Erythroblast (primary cell): ENCODE measurements around the gene NUTM2D.
A peak's percentile ranks its signal among the peaks of the same experiment; 100 is the strongest.
"Not testable (repeated sequence)": the region's sequence is repeated elsewhere in the genome, so short reads cannot be mapped to it uniquely, and the experiment has no call there.

Source experiments
- DNase-seq, 2 experiments: peaks; one replicate each; lab custom pipeline; 2025; lab: John Stamatoyannopoulos, UW

NUTM2D gene

DNA sequence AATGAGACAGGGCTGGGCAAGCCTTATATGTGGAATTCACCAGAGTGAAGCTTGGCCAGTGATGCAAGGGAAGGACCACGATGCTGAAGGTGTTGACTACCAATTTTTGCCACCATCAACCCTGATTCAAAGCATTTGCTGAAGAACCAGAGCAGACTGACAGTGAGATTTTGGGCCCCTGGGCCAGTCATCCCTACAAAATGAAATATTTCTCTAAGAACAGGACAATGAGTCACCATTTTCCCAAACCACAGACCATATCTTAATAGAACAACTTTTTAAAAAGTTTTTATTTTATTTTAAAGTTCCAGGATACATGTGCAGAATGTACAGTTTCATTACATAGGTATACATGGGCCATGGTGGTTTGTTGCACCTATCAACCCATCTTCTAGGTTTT, 16.5 kb downstream of the NUTM2D start:
- DNase-seq = not testable (repeated sequence)

DNA sequence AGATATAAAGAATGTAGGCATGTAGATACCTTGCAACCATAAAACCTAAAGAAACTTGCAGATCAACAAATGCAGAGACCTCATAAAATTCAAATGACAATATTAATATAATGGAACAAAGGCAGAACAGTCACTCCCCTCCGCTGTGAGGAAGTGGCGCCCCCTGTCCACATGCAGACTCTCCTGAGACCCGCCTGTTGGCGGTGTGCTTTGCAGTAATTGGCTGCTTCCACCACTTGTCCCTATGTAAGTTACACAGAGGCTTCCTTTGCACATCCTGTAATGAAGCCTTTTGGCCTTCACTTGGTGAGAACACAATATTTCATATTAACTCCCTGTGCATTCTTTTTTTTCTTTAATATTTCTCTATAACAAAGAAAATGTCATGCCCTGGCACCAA, 21.6 kb downstream of the NUTM2D start:
- peak; percentile 31 to 60 for DNase-seq

DNA sequence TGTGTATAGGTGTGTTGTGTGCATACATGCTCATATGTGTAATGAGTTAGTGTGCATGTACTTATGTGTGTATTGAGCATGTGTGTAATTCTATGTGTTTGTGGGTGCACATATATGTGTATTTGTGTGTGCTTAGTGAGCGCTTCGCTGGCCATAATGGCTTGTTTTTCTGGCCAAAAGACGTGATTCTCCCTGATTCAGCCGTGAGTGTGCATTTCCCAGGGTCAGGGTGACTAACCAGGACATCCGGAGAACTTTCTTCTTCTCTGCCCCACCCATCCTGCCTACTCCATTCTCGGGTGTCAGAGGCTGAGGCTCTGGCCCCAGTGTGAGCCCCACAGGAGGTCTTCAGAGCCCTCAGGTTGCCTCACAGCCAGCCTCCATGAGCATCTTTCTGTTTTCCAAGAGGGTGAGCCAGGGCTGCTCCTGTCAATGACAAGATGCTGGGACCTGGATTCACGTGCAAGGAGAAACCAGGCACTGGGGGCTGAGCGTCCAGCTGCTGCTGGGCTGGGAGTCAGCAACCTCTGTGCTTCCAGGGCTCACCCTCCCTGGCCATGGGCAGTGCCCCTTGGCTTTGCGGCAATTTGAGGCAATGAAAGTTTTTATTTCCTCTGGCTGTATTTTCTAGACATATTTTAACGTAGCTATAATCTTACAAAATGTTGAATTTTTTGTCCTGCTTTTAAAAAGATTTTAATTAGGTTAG, 25.8 kb downstream of the NUTM2D start:
- DNase-seq = not testable (repeated sequence)

DNA sequence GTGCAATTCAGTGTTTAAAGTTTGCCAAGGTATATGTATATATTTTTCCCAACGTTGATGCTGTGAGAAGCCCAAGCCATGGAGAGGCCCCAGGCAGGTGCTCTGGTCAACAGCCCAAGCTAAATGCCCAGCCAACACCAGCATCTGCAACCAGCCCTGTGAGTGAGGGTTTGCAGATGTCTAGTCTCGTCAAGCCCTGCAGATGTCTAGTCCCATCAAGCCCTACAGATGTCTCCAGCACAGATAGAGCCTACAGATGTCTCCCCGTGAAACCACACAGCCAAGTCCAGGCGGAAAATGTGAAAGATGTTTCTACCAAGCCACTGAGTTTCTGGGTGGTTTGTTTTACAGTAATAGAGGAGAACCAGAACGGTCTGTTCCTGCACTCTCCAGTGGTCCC, 26.7 kb downstream of the NUTM2D start:
- DNase-seq = not testable (repeated sequence)

DNA sequence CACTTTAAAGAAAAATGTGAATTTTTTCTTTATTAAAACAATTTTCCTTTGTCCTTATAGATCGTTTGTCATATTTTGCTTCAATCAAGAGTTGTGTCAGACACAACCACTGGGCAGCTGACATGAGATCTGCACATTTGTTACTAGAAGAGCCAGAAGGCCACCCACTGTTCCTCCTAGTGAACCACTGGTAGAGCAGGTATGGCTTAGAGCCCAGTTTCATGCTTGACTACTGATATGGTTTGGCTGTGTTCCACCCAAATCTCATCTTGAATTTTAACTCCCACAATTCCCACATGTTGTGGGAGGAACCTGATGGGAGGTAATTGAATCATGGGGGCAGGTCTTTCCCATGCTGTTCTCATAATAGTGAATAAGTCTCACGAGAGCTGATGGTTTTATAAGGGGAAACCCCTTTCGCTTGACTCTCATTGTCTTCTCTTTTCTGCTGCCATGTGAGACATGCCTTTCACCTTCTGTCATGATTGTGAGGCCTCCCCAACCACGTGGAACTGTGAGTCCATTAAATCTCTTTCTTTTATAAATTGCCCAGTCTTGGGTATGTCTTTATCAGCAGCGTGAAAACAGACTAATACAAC, 28.3 kb downstream of the NUTM2D start:
- DNase-seq = not testable (repeated sequence)

DNA sequence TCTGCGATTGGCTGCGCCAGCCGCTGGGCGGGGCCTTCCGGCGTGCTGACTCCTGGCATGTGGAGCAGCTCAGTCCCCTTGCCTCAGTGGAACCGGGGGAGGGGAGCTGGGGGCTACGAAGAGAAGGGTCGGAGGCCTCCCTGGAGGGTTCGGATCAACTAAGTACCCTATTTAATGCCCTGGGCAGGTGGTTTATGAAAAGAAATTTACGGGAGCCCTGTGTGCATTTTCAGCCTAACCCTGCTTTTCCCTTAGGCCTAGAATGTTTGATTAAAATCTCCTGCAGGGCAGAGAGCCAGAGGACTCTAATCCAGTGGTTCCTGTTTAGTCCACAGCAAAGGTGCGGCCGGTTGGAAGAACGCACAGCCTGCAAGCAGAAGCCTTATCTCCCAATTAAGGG, 33.8 kb downstream of the NUTM2D start:
- DNase-seq = not testable (repeated sequence)

DNA sequence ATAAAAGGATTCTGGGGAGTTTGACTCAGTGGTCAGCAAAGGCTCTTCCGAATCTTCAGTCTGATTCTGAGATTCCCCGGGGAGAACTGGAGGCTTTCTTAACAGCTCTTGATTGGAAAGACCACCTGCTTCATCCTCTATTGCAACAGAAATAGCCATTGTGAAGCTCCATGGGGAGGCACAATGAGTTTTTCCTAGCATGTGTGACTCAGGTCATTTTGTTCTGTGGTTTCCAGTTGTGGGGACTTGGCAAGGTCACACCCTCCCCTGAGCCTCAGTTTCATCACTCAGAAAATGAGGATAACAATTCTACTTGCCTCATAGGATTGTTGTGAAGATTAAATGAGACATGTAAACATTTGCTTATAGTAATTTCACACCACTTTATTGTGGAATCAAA, 38.7 kb downstream of the NUTM2D start:
- DNase-seq = not testable (repeated sequence)

DNA sequence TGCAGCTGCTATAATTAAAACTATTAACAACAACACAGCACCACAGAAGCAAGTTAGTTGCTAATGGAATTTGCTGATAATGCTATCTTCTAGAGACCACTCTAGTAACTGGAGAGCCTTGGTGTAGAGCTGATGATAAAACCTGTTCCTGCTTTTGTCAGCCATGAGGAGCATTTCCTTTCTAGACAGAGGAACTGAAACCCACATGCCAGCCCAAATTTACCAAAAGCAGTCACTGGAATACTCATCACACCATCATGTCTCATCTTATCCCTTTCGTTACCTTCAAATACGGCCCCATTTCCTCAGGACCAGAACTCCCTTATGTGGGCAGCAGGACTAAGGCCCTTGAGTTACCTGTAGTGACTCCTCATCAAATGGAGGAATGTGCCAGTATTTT, 40.9 kb downstream of the NUTM2D start:
- not testable (repeated sequence) for DNase-seq

DNA sequence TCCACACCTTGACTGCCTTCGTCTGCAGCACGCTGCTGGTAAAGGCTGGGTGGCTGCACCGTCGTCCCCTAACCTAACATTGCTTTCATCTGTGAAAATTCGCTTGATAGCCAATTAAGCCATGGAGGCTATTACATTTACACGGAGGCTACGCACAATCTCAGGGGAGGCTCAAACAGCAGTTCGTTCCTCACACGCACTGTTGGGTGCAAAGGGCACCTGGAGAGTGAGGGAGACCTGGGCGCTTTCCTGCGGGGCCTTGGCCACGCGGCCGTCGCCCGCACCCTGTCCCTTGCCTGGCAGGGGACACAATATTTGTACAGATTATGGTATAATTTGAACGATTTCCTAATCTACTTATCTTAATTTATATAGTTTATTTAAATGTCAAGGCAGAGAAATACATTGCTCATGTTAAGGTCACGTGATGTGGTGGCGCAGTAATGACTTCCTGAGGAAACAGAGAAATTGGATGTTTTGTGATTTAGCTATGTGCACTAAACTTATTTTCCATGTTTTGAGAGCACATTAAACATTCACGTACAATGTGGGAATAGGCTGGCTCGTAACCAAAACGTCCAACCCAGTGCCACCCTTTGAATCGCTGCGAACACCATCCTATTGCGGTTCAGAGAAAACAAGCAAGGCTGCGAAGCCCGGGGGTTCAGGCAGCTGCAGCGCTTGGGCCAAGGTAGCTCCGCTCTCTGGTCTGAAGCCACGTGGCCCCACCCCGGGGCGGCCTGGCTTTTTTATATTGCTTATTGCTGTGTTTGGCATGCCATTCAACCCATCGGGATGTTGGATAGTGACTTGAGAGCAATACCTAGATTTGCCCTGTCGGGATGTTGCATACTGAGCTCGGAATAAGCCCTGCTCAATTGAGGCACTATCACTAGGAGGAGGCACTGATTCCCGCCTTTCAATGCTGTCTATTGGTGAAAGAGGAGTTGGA, 50.2 kb downstream of the NUTM2D start:
- DNase-seq = not testable (repeated sequence)

DNA sequence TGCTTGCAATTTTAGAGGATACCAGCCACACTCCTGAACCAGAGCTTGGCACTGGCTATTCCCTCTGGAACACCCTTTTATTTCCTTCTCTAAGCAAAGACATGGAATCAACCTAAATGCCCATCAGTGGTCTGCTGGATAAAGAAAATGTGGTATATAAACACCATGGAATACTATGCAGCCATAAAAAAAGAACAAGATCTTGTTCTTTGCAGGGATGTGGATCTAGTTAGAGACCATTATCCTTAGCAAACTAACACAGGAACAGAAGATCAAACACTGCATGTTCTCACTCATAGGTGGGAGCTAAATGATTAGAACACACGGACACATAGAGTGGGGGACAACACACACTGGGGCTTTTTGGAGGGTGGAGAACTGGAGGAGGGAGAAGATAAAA, 56.4 kb downstream of the NUTM2D start:
- not testable (repeated sequence) for DNase-seq
